OCI-LY3 (cell line): ENCODE measurements around the gene TNRC6C.

ENCODE experiments used
- H2AFZ ChIP-seq: fragments of 200-600, 300-600 bp; shearing (Covaris generic); 2 replicates; pipeline ENCODE4 v1.6.0; 2014; ENCODE audit warnings: antibody characterized with exemption, low read depth, low read length
- H3K27ac ChIP-seq: fragments of 200-600, 300-600 bp; sonication (generic); 2 replicates; pipeline ENCODE4 v1.5.1; 2014; ENCODE audit warnings: mild to moderate bottlenecking, low read length, moderate library complexity, mixed read lengths
- H3K27me3 ChIP-seq: fragments of 200-600, 300-600 bp; sonication (generic); 2 replicates; pipeline ENCODE4 v1.6.1; 2014; ENCODE audit warnings: low read depth, low read length, mixed read lengths
- H3K36me3 ChIP-seq: fragments of 200-600, 300-600 bp; sonication (generic); replicated peaks from 2 replicates; pipeline ENCODE3; 2014; ENCODE audit warnings: low read depth, low read length, mixed read lengths
- H3K4me1 ChIP-seq: fragments of 300-600, 200-600 bp; sonication (generic); 2 replicates; pipeline ENCODE4 v1.6.1; 2014; ENCODE audit warnings: low read length, mixed read lengths
- H3K4me2 ChIP-seq: fragments of 200-600, 300-600 bp; sonication (generic); 2 replicates; pipeline ENCODE4 v1.6.1; 2014; ENCODE audit warnings: low read length, mixed read lengths
- H3K4me3 ChIP-seq: fragments of 300-600, 200-600 bp; sonication (generic); 2 replicates; pipeline ENCODE4 v1.5.1; 2014; ENCODE audit warnings: antibody characterized with exemption, mild to moderate bottlenecking, low read length, moderate library complexity
- H3K79me2 ChIP-seq: fragments of 300-600, 200-600 bp; shearing (Covaris generic); 2 replicates; pipeline ENCODE4 v1.6.1; 2014; ENCODE audit warnings: mild to moderate bottlenecking, low read length, mixed read lengths
- H3K9ac ChIP-seq: fragments of 300-600, 200-600 bp; shearing (Covaris generic); 2 replicates; pipeline ENCODE4 v1.6.0; 2014; ENCODE audit warnings: mild to moderate bottlenecking, low read length, moderate library complexity
- H3K9me3 ChIP-seq: fragments of 200-600, 300-600 bp; shearing (Covaris generic); 2 replicates; pipeline ENCODE4 v1.6.1; 2014; ENCODE audit warnings: low read length, mixed read lengths; ENCODE audit not compliant: insufficient read depth
- H4K20me1 ChIP-seq: fragments of 200-600, 300-600 bp; sonication (generic); 2 replicates; pipeline ENCODE4 v1.6.1; 2016; ENCODE audit warnings: low read length, mixed read lengths; ENCODE audit not compliant: insufficient read depth
- EZH2phosphoT487 ChIP-seq: fragments of 200-600 bp; shearing (Covaris generic); IDR thresholded peaks from 2 replicates; pipeline ENCODE4 v1.6.1; 2018; ENCODE audit warnings: antibody characterized with exemption, mixed run types, low read depth
- TF ChIP-seq, protein P1 (sequence below): fragments of 200-600, 300-600 bp; sonication (generic); IDR thresholded peaks from 2 replicates; pipeline ENCODE4 v1.5.1; 2014; ENCODE audit warnings: antibody characterized with exemption, low read length, low read depth

TNRC6C gene

GRCh38 chr17:78053777-78054468 is 95.4 kb downstream of the TNRC6C start:
- H3K4me1 ChIP-seq: 0 out of 2 replicates have a peak, but pooled peaks cover 3% of the 10 kb centered on the region
- TF ChIP-seq, protein P1, sequence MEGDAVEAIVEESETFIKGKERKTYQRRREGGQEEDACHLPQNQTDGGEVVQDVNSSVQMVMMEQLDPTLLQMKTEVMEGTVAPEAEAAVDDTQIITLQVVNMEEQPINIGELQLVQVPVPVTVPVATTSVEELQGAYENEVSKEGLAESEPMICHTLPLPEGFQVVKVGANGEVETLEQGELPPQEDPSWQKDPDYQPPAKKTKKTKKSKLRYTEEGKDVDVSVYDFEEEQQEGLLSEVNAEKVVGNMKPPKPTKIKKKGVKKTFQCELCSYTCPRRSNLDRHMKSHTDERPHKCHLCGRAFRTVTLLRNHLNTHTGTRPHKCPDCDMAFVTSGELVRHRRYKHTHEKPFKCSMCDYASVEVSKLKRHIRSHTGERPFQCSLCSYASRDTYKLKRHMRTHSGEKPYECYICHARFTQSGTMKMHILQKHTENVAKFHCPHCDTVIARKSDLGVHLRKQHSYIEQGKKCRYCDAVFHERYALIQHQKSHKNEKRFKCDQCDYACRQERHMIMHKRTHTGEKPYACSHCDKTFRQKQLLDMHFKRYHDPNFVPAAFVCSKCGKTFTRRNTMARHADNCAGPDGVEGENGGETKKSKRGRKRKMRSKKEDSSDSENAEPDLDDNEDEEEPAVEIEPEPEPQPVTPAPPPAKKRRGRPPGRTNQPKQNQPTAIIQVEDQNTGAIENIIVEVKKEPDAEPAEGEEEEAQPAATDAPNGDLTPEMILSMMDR: no peak
- TF ChIP-seq EZH2phosphoT487: no peak
- no peaks in the 10 kb centered on the region for H3K9me3 ChIP-seq
- no peak overlapping the region for H3K27ac ChIP-seq
- H3K9ac ChIP-seq: no peak overlapping the region
- no peak overlapping the region for H2AFZ ChIP-seq
- H3K36me3 ChIP-seq: no peaks in the 10 kb centered on the region
- no peak overlapping the region for H3K4me2 ChIP-seq
- no peaks in the 10 kb centered on the region for H4K20me1 ChIP-seq
- H3K27me3 ChIP-seq: peaks cover 16% of the 10 kb centered on the region; the same call in 1 of the 2 replicates
- no peak overlapping the region for H3K4me3 ChIP-seq
- no peaks in the 10 kb centered on the region for H3K79me2 ChIP-seq

DNA sequence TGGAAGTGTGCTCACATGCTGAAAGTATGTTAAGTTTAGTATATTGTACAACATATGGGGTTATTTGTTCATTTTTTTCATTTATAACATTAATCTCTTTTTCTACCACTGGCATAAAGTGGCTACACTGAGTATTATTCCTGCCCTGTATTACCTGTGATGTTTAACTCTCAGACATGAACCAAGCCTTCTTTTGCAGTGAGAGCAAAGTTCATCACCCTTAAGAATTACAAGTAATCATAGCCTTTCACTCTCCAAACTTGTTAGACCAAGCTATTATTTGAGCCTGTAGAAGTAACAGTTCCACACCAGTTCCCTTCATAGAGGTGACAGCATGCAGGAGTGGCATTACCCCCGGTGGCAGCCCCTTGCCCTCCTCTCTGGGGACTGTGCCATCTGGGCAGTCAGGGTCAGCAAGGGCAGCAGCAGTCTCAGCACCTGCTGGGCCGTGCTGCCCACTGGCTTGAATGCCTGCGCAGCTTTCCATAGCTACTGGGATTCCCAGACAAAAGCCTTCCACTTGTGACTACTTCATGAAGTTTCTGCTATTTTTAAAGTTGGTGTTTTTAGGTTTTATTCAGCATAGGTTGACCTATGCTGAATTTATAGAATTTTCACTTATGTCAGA is 98.7 kb downstream of the TNRC6C start:
- Histone ChIP-seq H3K9ac (no peak overlapping the region), H3K4me2 (no peak overlapping the region), H3K9me3 (no peaks in the 10 kb centered on the region), H2AFZ (no peak overlapping the region), H3K79me2 (no peaks in the 10 kb centered on the region), H3K27me3 (peaks cover 18% of the 10 kb centered on the region), H3K36me3 (no peaks in the 10 kb centered on the region), H4K20me1 (no peaks in the 10 kb centered on the region), H3K27ac (no peak overlapping the region), H3K4me3 (no peak overlapping the region), H3K4me1 (peaks cover 4% of the 10 kb centered on the region)
- TF ChIP-seq, protein P1: no peak
- TF ChIP-seq EZH2phosphoT487: no peak

DNA sequence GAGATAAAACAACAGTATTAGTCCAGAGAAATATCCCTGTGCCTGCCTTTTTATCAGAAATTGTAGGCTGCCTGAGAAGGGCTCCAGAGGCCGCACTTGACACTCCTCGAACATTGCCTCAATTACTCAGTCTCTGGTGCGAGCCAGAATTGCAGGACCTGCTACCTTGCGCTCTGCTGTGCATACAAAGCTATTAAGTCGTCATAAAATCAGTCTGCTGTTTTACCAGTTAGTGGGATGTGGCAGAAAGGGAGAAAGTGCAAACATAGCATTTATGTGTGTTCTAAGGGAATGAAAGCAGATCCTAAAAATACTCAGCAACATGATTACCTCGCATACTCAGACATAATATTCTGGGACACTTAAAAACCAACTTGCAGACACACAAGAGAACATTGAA is 99.5 kb downstream of the TNRC6C start:
- H3K27ac ChIP-seq: no peak overlapping the region
- peaks cover 10% of the 10 kb centered on the region for H3K4me1 ChIP-seq
- no peaks in the 10 kb centered on the region for H3K79me2 ChIP-seq
- no peak overlapping the region for H3K4me3 ChIP-seq
- H3K36me3 ChIP-seq: no peaks in the 10 kb centered on the region
- no peak for TF ChIP-seq EZH2phosphoT487
- TF ChIP-seq, protein P1: no peak
- H3K27me3 ChIP-seq: peaks cover 18% of the 10 kb centered on the region
- no peak overlapping the region for H3K9ac ChIP-seq
- H4K20me1 ChIP-seq: no peaks in the 10 kb centered on the region
- H2AFZ ChIP-seq: no peak overlapping the region
- H3K9me3 ChIP-seq: no peaks in the 10 kb centered on the region
- H3K4me2 ChIP-seq: no peak overlapping the region

- Histone ChIP-seq H3K4me3 (no peak overlapping the region), H3K9me3 (no peaks in the 10 kb centered on the region), H2AFZ (no peak overlapping the region), H3K36me3 (no peaks in the 10 kb centered on the region), H3K4me2 (no peak overlapping the region), H3K79me2 (no peaks in the 10 kb centered on the region), H3K9ac (no peak overlapping the region), H4K20me1 (no peaks in the 10 kb centered on the region), H3K27me3 (peaks cover 18% of the 10 kb centered on the region), H3K27ac (no peak overlapping the region), H3K4me1 (peaks cover 15% of the 10 kb centered on the region)
- TF ChIP-seq EZH2phosphoT487: no peak
- TF ChIP-seq, protein P1: no peak
Observed at GRCh38 chr17:78058581-78058980, 100.1 kb downstream of the TNRC6C start.
